Retinal pigment epithelial cell (primary cell): ENCODE data around the gene TOPORS.
A peak's percentile ranks its signal among the peaks of the same experiment; 100 is the strongest.

ENCODE experiments used
- DNase-seq: peaks from one replicate; pipeline ENCODE4 v3.0.0-alpha.2; 2010; ENCODE audit warnings: low read depth
- H3K4me3 ChIP-seq: 2 replicates; pipeline ENCODE4 v1.5.1; 2011; ENCODE audit warnings: mild to moderate bottlenecking, low read length, control low read depth, moderate library complexity
- TF ChIP-seq, protein P1 (sequence below): conservative IDR thresholded peaks from 2 replicates; pipeline ENCODE4 v1.5.1; 2011; ENCODE audit warnings: low read depth, low read length, control low read depth, inconsistent platforms

The TOPORS gene

DNA sequence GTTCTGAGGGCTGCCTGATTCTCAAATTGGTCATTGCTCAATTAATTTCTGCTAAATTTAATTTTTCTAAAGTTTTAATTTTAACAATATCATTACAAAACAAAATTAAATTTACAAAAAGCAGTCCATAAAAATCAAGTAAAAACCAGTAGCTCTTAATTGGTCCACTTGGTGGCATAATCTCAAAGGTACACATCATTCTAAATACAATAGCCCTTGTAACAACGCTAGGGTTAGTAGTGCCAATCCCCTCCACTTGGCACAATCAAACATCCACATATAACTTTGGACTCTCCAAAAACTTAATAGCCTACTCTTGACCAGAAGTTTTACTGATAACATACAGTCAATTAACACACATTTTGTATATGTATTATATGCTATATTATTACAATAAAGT, 22.5 kb upstream of the TOPORS start:
- TF ChIP-seq, protein P1, sequence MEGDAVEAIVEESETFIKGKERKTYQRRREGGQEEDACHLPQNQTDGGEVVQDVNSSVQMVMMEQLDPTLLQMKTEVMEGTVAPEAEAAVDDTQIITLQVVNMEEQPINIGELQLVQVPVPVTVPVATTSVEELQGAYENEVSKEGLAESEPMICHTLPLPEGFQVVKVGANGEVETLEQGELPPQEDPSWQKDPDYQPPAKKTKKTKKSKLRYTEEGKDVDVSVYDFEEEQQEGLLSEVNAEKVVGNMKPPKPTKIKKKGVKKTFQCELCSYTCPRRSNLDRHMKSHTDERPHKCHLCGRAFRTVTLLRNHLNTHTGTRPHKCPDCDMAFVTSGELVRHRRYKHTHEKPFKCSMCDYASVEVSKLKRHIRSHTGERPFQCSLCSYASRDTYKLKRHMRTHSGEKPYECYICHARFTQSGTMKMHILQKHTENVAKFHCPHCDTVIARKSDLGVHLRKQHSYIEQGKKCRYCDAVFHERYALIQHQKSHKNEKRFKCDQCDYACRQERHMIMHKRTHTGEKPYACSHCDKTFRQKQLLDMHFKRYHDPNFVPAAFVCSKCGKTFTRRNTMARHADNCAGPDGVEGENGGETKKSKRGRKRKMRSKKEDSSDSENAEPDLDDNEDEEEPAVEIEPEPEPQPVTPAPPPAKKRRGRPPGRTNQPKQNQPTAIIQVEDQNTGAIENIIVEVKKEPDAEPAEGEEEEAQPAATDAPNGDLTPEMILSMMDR = no peak
- no peak overlapping the region for H3K4me3 ChIP-seq
- DNase-seq = no peak

DNA sequence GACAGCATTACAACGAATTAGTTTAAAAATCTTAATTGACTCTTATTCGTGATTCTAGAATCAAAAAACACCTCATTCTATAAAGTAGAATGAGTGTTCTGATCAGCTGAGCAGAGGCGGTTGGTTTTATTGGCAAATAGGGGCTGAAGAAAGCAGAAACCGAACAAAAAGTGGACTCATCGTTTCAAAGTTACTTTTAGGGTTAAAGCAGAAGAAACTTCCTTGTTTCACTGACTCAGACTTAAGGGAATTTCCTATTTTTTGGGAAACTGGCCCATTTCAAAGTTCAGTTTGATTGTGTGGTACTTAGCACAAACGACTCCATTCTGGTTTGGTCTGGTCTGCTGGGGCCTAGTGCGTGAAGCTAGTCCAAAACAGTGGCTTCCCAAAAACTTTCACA, 21.4 kb upstream of the TOPORS start:
- TF ChIP-seq, protein P1 = no peak
- no peak overlapping the region for H3K4me3 ChIP-seq
- no peak for DNase-seq

DNA sequence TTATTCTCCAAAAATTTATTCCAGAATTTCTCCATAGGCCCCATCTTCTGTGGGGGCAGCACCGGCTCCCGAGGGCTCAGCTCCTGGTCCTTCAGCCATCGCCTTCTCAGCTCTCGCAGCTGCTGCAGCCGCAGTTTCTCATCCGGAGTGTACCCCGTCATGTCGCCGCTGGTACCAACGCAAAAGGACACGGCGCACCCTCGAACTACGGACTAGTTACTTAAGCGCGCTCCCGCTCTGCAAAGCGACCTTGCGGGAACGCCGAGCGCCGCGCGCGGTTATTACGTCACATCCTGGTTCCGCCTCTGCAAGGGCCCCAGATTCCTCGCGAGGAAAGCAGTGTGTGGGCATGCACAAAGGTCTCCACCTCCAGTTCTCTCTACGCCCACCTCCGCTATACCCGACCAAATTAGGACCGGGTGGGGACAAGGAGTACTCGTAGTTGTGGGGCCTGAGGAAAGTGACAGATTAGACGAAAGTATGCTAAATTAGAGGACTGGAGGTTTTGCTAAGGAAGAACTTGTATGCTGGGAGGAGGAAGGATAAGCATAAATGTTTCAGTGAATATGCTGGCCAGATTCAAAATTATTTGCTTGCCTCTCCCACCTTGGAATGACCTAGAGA, 20.6 kb upstream of the TOPORS start, which contains the start of gene NDUFB6:
Gene NDUFB6 (minus strand): TSS at position 260 of the 624 bp plus-strand sequence. CDS start 99 bp downstream, at position 161.
- TF ChIP-seq, protein P1 = no peak
- DNase-seq = peak; percentile 82
- peak within 1 kb of the TSS; percentile 92 for H3K4me3 ChIP-seq

DNA sequence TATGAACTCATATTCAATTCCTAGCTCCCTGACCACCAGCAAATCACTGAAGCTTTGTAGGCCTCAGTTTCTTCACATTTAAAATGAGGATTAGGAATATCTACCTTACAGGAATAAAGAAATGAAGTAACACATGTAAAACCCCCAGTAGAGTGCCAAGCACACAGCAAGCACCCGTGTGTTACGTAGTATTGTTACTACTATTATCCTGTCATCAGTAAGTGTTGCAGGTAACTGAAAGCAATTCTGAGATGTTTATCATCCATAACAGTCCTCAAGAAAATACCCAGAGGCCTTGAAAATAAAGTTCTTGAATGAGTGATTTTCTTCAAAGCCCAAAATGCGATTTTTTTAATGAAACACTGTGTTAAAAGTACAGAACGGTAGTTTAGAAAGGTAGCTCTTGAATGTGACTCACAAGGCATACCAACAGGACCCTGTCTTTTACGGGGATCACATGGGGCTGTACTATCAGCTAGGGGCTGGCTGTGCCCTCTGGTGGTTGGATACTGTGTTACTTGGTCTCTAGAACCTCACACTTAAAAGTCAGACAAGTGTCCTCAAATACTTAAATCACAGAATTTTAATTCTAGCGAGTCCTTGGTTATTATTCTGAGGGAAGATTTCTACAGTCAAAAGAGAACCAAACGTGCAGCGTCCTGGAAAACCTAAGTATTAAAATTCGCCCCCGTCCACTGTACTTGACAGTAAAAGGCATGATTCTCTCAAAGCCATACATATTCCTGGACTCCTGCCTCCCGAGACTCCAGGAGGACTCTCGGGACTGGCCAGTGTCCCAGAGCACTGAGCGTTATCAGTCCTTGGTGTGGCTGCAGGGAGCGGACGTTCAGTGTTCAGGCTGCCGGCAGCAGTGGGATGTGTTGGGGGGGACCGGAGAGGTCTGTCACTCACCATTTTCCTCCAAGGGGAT, 19.8 kb upstream of the TOPORS start:
- TF ChIP-seq, protein P1 = peak; percentile 85
- DNase-seq = peak; percentile 58
- H3K4me3 ChIP-seq = peak overlapping the region; percentile 92

DNA sequence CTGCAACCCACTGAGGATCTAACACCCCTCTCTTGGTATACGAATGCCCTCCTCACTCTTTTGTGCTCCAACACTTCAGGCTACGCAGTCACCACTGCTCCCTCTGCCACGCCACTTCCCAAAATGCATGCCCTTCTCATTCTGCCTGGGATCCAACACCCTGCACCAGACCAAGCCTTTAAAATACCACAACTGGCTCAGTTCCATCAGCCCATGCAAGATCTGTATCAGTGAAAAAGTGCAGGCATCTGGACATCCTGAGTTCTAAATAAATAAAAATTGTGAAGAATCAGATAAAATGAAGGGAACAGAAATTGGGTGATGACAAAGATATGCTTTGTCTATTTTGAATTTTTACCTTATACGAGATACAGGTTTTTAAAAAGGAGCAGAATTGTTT, 17.9 kb upstream of the TOPORS start:
- no peak overlapping the region for H3K4me3 ChIP-seq
- DNase-seq = no peak
- TF ChIP-seq, protein P1 = no peak

DNA sequence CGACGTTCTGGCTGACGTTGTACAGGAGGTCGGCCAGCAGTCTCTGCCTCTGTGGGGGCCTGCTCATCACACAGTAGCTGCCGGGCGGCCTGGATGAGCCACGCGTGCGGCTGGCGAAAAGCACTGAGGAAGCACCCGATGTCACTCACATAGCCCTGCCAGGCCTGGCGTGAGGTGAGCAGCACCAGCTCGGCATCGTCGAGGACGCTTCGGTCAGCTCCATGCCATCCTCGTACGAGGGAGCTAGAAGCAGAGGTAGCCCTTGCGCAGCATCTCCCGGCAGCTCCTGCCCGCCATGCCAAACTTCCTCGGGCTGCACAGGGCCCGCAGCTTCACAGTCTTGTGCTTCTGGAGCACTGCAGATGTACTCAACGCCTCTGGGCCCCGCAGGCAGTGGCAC, 14.4 kb upstream of the TOPORS start:
- no peak for DNase-seq
- TF ChIP-seq, protein P1 = no peak

More for the DNA sequence above, 14.4 kb upstream of the TOPORS start:
- H3K4me3 ChIP-seq = no peak overlapping the region
